ENCODE measurements around the gene GPRIN3.

GPRIN3 gene

GRCh38 chr4:89307446-89308160 lies at the start of gene GPRIN3:
Gene GPRIN3 (minus strand): TSS chr4:89307800. CDS start chr4:89250110, 57,690 bp downstream.
- no peaks in the 10 kb centered on the region for H4K20me1 ChIP-seq
- H3K4me1 ChIP-seq, result peaks cover 31 to 54% (median 48%) of the 10 kb centered on the region in 10 experiments
- H3K27ac ChIP-seq, result peak within 1 kb of the TSS; percentile 54 to 80 (median 74)
- peak within 1 kb of the TSS; percentile 79 to 98 (median 91) for H3K4me2 ChIP-seq
- peak within 1 kb of the TSS; percentile 80 to 99 (median 86) for H3K4me3 ChIP-seq
- peak within 1 kb of the TSS; percentile 72 to 90 (median 82) for H3K9ac ChIP-seq
- H3K9me3 ChIP-seq (replicated peaks in 1 of 11), result no peaks in the 10 kb centered on the region
- peaks cover 0 to 23% (median 14%) of the 10 kb centered on the region in 11 experiments; a peak in 7 of 22 replicates for H3K27me3 ChIP-seq
- no peaks in the 10 kb centered on the region for H3K36me3 ChIP-seq
- TF ChIP-seq Cebpa-rat (IDR thresholded peaks at IDR 0.05), result no peak

GRCh38 chr4:89357340-89357739 lies 49.7 kb upstream of the GPRIN3 start:
- TF ChIP-seq Cebpa-rat (IDR thresholded peaks at IDR 0.05), result no peak
- Histone ChIP-seq H3K27me3 (no peaks in the 10 kb centered on the region), H3K27ac (no peak overlapping the region), H3K9me3 (replicated peaks in 1 of 11) (no peaks in the 10 kb centered on the region), H3K9ac (no peak overlapping the region), H3K4me2 (peak overlapping the region in 2 of 11 experiments; percentile 24 to 55; a peak in 3 of 22 replicates), H3K4me3 (no peak overlapping the region), H3K36me3 (no peaks in the 10 kb centered on the region), H3K4me1 (peaks cover 0 to 9% (median 0%) of the 10 kb centered on the region in 10 experiments; a peak in 3 of 20 replicates), H4K20me1 (no peaks in the 10 kb centered on the region)

GRCh38 chr4:89356086-89356485 lies 48.5 kb upstream of the GPRIN3 start:
- Histone ChIP-seq H3K36me3 (no peaks in the 10 kb centered on the region), H3K4me2 (no peak overlapping the region), H3K27ac (no peak overlapping the region), H3K4me1 (peaks cover 0 to 9% (median 0%) of the 10 kb centered on the region in 10 experiments; a peak in 3 of 20 replicates), H3K9ac (no peak overlapping the region), H3K27me3 (no peaks in the 10 kb centered on the region), H3K4me3 (no peak overlapping the region), H4K20me1 (no peaks in the 10 kb centered on the region), H3K9me3 (replicated peaks in 1 of 11) (no peaks in the 10 kb centered on the region)
- TF ChIP-seq Cebpa-rat (IDR thresholded peaks at IDR 0.05), result no peak

- Histone ChIP-seq H3K9ac (no peak overlapping the region), H3K27me3 (no peaks in the 10 kb centered on the region), H3K4me2 (no peak overlapping the region), H3K4me1 (peaks cover 0 to 9% (median 0%) of the 10 kb centered on the region in 10 experiments; a peak in 3 of 20 replicates), H4K20me1 (no peaks in the 10 kb centered on the region), H3K27ac (no peak overlapping the region), H3K9me3 (replicated peaks in 1 of 11) (peaks cover 0 to 12% (median 6%) of the 10 kb centered on the region in 11 experiments; a peak in 9 of 22 replicates), H3K4me3 (no peak overlapping the region), H3K36me3 (no peaks in the 10 kb centered on the region)
- TF ChIP-seq Cebpa-rat (IDR thresholded peaks at IDR 0.05), result no peak
Observed at GRCh38 chr4:89353514-89353913, 45.9 kb upstream of the GPRIN3 start.

GRCh38 chr4:89352541-89352940 lies 44.9 kb upstream of the GPRIN3 start:
- no peak for TF ChIP-seq Cebpa-rat (IDR thresholded peaks at IDR 0.05)

GRCh38 chr4:89351201-89351600 lies 43.6 kb upstream of the GPRIN3 start:
- Histone ChIP-seq H3K9me3 (replicated peaks in 1 of 11) (peaks cover 20 to 35% (median 28%) of the 10 kb centered on the region in 11 experiments), H3K4me1 (no peaks in the 10 kb centered on the region), H3K27ac (no peak overlapping the region), H3K4me3 (no peak overlapping the region), H3K27me3 (no peaks in the 10 kb centered on the region), H3K4me2 (no peak overlapping the region), H4K20me1 (no peaks in the 10 kb centered on the region), H3K9ac (no peak overlapping the region), H3K36me3 (no peaks in the 10 kb centered on the region)
- TF ChIP-seq Cebpa-rat (IDR thresholded peaks at IDR 0.05), result no peak

More at GRCh38 chr4:89352541-89352940, 44.9 kb upstream of the GPRIN3 start:
- H3K4me2 ChIP-seq, result no peak overlapping the region
- H3K4me3 ChIP-seq, result no peak overlapping the region
- H3K4me1 ChIP-seq, result peaks cover 0 to 8% (median 0%) of the 10 kb centered on the region in 10 experiments; a peak in 3 of 20 replicates
- no peaks in the 10 kb centered on the region for H4K20me1 ChIP-seq
- H3K27ac ChIP-seq, result no peak overlapping the region
- peaks cover 9 to 22% (median 16%) of the 10 kb centered on the region in 11 experiments for H3K9me3 ChIP-seq (replicated peaks in 1 of 11)
- no peak overlapping the region for H3K9ac ChIP-seq
- no peaks in the 10 kb centered on the region for H3K36me3 ChIP-seq
- no peaks in the 10 kb centered on the region for H3K27me3 ChIP-seq

- Histone ChIP-seq H3K27ac (no peak overlapping the region), H4K20me1 (no peaks in the 10 kb centered on the region), H3K9me3 (replicated peaks in 1 of 11) (peaks cover 20 to 42% (median 28%) of the 10 kb centered on the region in 11 experiments), H3K27me3 (no peaks in the 10 kb centered on the region), H3K4me3 (no peak overlapping the region), H3K4me1 (no peaks in the 10 kb centered on the region), H3K9ac (no peak overlapping the region), H3K4me2 (no peak overlapping the region), H3K36me3 (no peaks in the 10 kb centered on the region)
- no peak for TF ChIP-seq Cebpa-rat (IDR thresholded peaks at IDR 0.05)
Observed at GRCh38 chr4:89347363-89348025, 39.9 kb upstream of the GPRIN3 start.

- Histone ChIP-seq H3K27me3 (no peaks in the 10 kb centered on the region), H3K36me3 (no peaks in the 10 kb centered on the region), H3K4me3 (no peak overlapping the region), H3K9ac (no peak overlapping the region), H3K4me2 (no peak overlapping the region), H3K4me1 (no peaks in the 10 kb centered on the region), H4K20me1 (no peaks in the 10 kb centered on the region), H3K27ac (no peak overlapping the region), H3K9me3 (replicated peaks in 1 of 11) (peaks cover 20 to 36% (median 24%) of the 10 kb centered on the region in 11 experiments)
- TF ChIP-seq Cebpa-rat (IDR thresholded peaks at IDR 0.05), result no peak
Observed at GRCh38 chr4:89344571-89344970, 37.0 kb upstream of the GPRIN3 start.

- no peak for TF ChIP-seq Cebpa-rat (IDR thresholded peaks at IDR 0.05)
- peaks cover 0 to 42% (median 0%) of the 10 kb centered on the region in 10 experiments; a peak in 6 of 20 replicates for H3K4me1 ChIP-seq
- peak overlapping the region in 2 of 11 experiments; percentile 11 to 22; a peak in 3 of 22 replicates for H3K4me2 ChIP-seq
- H3K27ac ChIP-seq, result no peak overlapping the region
- no peak overlapping the region for H3K9ac ChIP-seq
- no peaks in the 10 kb centered on the region for H3K36me3 ChIP-seq
- no peak overlapping the region for H3K4me3 ChIP-seq
- H4K20me1 ChIP-seq, result no peaks in the 10 kb centered on the region
- no peaks in the 10 kb centered on the region for H3K9me3 ChIP-seq (replicated peaks in 1 of 11)
- no peaks in the 10 kb centered on the region for H3K27me3 ChIP-seq
Observed at GRCh38 chr4:89338206-89338605, 30.6 kb upstream of the GPRIN3 start.

Data from BLaER1 treated with 17β-estradiol and CSF1 and Interleukin-3, amounts not matched to agents 10 nM and 100 nM (cell line).